Gastroesophageal sphincter (tissue), 3 donors: Measurements from ENCODE around the gene ABCA1.

ENCODE experiments used
- EP300 ChIP-seq: sonication (generic); formaldehyde crosslinking; IDR thresholded peaks from one replicate; pipeline ENCODE4 v1.6.1; 2017; ENCODE audit warnings: antibody characterized with exemption, mild to moderate bottlenecking
- POLR2A ChIP-seq, 2 donors: fragments of 450-650 bp; IDR thresholded peaks; one replicate each; pipeline ENCODE4 v1.6.1; 2017; ENCODE audit warnings: antibody characterized with exemption in 2 of 2, mild to moderate bottlenecking in 2 of 2, moderate library complexity in 1 of 2
- POLR2AphosphoS5 ChIP-seq: sonication (generic); formaldehyde crosslinking; IDR thresholded peaks from one replicate; pipeline ENCODE4 v1.6.1; 2017; ENCODE audit warnings: antibody characterized with exemption
- TF ChIP-seq, protein P1 (sequence below), 4 experiments: fragments of 200-600 bp in 2 of 4; fragments of 450-650 bp in 2 of 4; sonication (generic) in 1 of 4; IDR thresholded peaks; one replicate each; pipeline ENCODE4 v1.5.1; 2017 to 2019; ENCODE audit warnings: antibody characterized with exemption in 4 of 4, mild to moderate bottlenecking in 2 of 4, moderate library complexity in 2 of 4

DNA sequence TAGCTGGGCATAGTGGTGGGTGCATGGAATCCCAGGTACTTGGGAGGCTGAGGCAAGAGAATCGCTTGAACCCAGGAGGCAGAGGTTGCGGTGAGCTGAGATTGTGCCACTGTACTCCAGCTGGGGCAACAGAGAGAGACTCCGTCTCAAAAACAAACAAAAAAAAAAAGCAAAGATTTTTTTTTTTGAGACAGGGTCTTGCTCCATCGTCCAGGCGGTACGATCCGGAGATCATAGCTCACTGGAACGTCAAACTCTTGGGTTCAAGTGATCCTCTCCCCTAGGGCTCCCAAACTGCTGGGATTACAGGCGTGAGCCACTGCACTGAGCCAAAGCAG lies 37.6 kb downstream of the ABCA1 start:
- TF ChIP-seq, protein P1, sequence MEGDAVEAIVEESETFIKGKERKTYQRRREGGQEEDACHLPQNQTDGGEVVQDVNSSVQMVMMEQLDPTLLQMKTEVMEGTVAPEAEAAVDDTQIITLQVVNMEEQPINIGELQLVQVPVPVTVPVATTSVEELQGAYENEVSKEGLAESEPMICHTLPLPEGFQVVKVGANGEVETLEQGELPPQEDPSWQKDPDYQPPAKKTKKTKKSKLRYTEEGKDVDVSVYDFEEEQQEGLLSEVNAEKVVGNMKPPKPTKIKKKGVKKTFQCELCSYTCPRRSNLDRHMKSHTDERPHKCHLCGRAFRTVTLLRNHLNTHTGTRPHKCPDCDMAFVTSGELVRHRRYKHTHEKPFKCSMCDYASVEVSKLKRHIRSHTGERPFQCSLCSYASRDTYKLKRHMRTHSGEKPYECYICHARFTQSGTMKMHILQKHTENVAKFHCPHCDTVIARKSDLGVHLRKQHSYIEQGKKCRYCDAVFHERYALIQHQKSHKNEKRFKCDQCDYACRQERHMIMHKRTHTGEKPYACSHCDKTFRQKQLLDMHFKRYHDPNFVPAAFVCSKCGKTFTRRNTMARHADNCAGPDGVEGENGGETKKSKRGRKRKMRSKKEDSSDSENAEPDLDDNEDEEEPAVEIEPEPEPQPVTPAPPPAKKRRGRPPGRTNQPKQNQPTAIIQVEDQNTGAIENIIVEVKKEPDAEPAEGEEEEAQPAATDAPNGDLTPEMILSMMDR (IDR thresholded peaks at IDR 0.05): no peak
- TF ChIP-seq POLR2AphosphoS5 (no peak), POLR2A (IDR thresholded peaks at IDR 0.05) (no peak), EP300 (no peak)
